NCI-H2171 treated with DMSO at 0.1 percent for 48 hours (cell line): Measurements from ENCODE around the gene LAMB4.

Experiments
- DNase-seq: peaks from one replicate; lab custom pipeline; 2025; lab: John Stamatoyannopoulos, UW

LAMB4 gene

GRCh38 chr7:108109221-108109908 is 20.8 kb downstream of the LAMB4 start:
- DNase-seq, result peak; percentile 20

DNA sequence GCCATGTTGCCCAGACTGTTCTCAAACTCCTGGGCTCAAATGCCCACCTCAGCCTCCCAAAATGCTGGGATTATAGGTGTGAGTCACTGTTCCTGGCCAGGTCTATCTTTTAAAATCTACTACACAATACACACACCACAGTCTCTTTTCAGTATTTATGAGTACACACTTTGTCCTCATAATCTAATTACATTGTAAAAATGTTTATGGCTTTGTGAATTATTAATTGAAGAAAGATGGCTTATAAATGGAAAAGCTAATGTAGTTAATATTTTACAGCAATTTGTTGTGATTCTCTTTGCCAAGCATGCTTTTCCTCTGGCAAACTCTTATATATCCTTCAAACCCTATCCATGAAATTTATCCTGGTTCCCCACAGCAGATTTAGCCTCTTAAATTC is 22.0 kb downstream of the LAMB4 start:
- no peak for DNase-seq

- no peak for DNase-seq
Observed at GRCh38 chr7:108104324-108104723, 25.8 kb downstream of the LAMB4 start.

DNA sequence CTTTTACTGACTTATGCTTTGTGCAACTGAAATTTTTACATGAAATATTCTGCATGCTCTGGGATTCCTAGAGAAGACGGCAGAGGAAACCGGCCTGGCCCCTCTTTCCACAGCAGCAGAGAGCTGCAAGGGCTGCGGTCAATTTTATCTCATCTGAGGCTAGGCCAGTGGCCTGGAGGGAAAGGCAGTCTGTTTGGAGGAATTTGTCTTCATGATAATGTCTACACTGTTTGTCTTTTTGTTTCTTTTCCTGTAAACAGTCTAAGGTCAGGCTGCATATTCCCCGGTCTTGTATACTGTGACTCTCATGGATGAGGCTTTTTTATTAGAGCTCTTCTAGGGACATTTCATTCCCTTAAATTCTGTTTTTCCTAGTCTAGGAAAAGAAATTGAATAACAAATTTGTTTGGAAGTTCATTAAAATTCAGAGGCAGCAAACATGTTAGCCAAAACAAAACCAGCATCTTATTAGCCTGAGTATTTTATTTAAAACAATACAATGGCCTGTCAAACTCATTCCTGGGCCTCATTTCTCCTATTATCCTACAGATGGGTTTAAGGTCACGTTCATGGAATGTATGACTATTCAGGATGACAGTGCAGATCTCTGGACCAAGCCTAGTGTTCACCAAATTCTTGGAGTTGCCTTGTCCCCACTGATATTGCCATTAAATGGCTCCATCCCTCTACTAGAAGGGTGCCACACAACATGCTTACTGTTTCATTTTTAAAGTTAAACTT is 26.4 kb downstream of the LAMB4 start:
- DNase-seq, result no peak

- no peak for DNase-seq
Observed at GRCh38 chr7:108102671-108103312, 27.4 kb downstream of the LAMB4 start.

DNA sequence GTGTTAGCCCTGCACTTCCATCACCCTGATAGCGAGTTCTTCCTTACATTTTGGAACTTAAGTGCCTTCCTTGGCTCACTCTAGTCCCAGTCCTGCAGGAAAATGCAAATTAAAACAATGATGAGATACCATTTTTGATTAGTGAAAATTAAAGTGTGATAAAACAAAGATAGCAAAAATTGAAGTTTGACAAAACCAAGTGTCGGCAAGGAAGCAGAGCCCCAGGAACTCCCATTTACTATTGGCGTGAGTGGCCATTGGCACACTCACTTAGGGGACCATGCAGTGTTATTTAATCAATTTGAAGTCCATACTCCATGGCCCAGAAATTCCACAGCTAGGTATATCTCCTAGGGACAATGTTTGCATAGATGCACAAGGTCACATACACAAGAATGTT is 28.4 kb downstream of the LAMB4 start:
- no peak for DNase-seq

GRCh38 chr7:108099713-108100112 is 30.4 kb downstream of the LAMB4 start:
- DNase-seq, result no peak

GRCh38 chr7:108097703-108098102 is 32.5 kb downstream of the LAMB4 start:
- DNase-seq, result no peak

GRCh38 chr7:108096996-108097395 is 33.2 kb downstream of the LAMB4 start:
- no peak for DNase-seq

DNA sequence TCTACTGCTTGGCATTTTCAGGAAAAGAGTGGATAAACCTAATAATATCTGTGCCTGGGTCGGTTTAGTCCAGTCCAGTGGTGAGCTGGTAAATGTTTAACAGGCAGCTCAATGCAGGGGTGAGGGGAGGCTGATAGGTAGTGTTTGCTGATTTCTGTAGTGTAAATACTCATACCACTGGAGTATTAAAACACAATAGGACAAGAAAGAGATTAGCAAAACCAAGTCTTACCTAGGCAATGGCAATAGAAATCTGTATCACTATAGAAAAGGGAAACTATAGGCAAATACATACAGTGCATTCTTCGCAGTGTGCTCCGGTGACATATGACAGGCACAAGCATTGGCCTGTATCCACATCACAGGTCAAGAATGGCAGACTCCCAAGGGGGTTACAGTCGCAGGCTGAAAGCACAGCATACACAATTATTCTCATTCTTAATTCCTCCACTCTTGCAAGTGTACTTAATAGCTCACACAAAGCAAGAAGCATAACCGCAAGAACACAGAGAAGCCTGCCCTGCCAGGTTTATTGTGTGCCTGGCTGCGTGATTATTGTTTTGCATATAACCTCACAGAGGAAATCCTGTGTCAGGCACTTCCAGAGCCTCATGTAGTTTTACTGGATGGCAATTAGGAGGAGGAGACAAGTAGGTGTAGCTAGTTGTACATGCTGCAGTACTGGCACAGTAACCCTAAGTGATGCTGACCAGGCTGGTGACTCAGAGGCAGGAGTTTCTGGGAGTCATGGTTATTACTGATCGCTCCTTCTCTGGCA is 35.0 kb downstream of the LAMB4 start:
- no peak for DNase-seq

DNA sequence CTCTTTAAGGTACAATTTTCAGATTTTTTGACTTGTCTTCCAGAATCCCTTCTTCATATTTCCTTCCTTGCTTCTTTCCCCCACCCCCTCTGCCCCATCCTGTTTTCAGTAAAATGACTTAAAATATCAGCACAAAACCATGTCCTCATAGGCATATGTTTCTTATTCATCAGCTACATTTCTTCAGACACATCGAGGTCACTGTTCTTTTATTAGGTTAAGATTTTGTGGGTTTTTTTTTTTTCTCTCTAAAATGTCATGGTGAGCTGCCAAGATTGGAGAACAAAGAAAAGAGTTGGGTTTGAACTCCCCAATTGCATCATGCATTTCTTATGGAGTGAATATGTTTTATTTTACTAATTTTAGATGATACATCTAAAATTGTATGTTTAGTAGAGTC is 35.8 kb downstream of the LAMB4 start:
- no peak for DNase-seq

- DNase-seq, result no peak
Observed at GRCh38 chr7:108093851-108094331, 36.3 kb downstream of the LAMB4 start.

- DNase-seq, result no peak
Observed at GRCh38 chr7:108093341-108093740, 36.8 kb downstream of the LAMB4 start.

DNA sequence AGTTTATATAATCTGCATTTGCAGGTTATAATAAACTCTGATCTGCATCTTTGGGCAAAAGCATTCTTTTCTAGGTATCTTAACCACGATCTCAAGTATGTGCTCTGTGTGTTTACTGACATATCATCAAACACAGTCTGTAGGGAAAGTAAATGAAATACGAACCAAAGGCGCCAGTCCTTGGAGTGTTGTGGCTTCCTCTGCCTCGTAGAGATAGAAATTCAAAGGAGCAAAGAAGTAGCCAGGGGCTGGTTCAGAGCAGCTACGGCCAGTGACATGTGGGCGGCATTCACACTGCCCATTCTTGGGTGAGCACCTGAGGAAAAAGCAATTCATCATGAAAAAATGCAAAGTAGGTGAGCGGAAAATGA is 38.7 kb downstream of the LAMB4 start:
- DNase-seq, result no peak

DNA sequence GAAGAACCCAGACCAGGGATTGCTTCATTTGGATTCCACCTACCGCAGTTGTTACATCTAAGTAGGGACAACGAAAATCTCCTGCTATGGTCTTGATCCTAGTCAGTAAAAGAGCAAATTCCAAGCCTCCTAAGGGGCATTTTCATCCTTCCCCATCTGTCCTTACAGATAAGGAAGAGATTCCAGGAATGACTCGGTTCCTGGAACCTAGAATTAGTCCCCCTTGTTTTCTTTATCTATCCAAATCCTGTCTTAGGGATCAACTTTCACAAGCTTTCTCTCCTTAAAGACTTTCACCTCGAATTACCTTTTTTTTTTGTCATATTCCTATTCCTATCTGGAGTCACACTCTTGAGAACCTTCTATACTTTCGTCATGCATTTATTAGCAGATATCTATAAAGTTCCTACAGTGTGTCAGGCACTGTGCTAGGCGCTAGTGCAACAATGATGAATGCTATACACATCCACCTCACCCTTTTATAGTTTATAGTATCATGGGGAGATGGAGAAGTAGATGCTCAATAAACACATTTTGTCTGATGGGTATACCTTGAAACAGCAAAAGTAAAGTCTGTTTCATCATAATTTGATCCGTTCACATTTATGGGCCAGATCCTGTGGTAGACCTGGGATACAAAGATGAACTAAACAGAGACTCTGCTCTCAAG is 39.2 kb downstream of the LAMB4 start:
- DNase-seq, result no peak

DNA sequence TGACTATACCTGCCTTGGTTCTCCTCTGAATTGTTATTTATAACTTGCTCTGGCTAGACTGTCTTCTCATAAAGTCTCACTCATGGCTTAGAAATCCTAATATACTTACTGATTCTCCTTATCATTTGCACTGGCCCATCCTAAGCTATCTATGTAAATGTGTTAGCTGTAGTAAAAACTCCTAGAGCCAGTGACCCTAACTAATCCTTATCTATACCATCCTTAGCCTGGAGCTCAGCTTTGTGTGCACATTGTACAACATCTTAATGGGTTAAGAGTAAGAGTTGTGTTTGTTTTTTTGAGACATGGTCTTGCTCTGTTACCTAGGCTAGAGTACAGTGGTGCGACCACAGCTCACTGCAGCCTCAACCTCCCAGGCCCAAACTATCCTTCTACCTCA is 40.8 kb downstream of the LAMB4 start:
- DNase-seq, result no peak

DNA sequence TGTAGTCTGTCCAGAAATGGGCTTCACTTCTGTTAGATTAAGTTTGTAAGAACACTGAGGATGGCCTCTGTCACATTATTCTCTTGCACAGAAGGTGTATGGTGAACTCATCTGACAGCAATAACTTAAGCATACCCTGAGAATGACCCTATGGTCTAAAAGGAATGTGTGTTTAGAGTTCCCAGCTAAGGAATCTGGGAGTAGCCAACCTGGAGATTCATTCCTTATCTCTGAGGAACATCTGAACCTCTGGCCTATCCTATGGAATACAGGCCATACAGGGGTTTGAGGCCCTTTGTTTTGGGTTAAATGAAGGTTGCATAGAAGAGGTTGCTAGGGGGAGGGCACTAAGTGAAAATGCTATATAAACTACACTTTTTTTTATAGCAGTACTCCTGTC is 41.4 kb downstream of the LAMB4 start:
- DNase-seq, result no peak

GRCh38 chr7:108087778-108088177 is 42.4 kb downstream of the LAMB4 start:
- no peak for DNase-seq

GRCh38 chr7:108086962-108087361 is 43.2 kb downstream of the LAMB4 start:
- no peak for DNase-seq

DNA sequence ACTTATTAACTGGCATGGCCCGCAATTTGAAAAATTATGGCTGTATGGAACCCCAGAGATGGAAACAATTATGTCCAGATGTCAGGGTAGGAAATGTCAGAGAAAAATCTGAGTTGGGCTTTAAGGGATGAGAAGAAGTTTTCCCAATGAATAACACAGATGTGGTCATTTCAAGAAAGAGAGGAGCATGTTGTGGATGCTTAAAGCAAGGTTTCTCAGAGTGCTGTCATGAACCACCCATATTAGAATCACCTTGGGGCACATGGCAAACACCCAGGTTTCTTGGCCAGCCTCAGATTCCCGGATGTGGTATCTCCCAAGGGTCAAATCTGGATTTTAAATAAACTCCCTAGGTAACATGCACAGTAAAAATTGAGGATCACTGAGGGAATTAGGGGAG is 43.6 kb downstream of the LAMB4 start:
- no peak for DNase-seq

DNA sequence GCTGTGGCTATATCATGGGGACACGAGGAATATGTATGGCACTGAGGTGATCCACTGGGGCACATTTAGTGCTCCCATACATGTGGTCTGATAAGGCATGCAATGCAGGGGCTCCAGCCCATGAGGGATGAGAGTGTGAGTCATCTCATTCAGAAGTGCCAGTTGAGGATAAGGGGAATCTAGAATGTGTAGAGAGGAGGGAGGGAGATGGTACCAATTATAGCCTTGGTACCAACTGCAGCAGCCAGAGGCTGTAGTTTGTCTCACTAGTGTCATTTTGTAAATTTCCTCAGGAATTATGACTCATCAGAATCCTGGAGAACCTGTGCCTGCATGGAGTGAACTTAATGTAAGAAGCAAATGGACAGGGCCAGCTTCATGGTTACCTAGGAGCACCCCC is 46.2 kb downstream of the LAMB4 start:
- no peak for DNase-seq
